Stomach smooth muscle (tissue), 2 donors: Measurements from ENCODE around the gene PDZD2.
A peak's percentile ranks its signal among the peaks of the same experiment; 100 is the strongest.

Experiments
- H3K27ac ChIP-seq: one replicate; pipeline ENCODE4 v1.7.0; 2013; ENCODE audit warnings: mild to moderate bottlenecking, low read length, inconsistent platforms
- H3K27me3 ChIP-seq, 2 donors: one replicate each; pipeline ENCODE4 v1.7.0; 2013; ENCODE audit warnings: low read length in 2 of 2; ENCODE audit not compliant: insufficient read depth in 2 of 2, control insufficient read depth in 1 of 2
- H3K36me3 ChIP-seq, 2 donors: one replicate each; pipeline ENCODE4 v1.7.0; 2013; ENCODE audit warnings: low read length in 2 of 2; ENCODE audit not compliant: control insufficient read depth in 2 of 2, insufficient read depth in 2 of 2
- H3K4me1 ChIP-seq: one replicate; pipeline ENCODE4 v1.7.0; 2013; ENCODE audit warnings: low read length; ENCODE audit not compliant: control insufficient read depth, insufficient read depth
- H3K4me3 ChIP-seq, 2 donors: one replicate each; pipeline ENCODE4 v1.7.0; 2013; ENCODE audit warnings: low read length in 2 of 2
- H3K9ac ChIP-seq, 2 donors: one replicate each; pipeline ENCODE4 v1.7.0; 2013; ENCODE audit warnings: low read length in 2 of 2, mild to moderate bottlenecking in 1 of 2
- H3K9me3 ChIP-seq, 2 donors: one replicate each; pipeline ENCODE4 v1.7.0; 2013; ENCODE audit warnings: low read length in 2 of 2; ENCODE audit not compliant: control insufficient read depth in 2 of 2
- donor health status: healthy.
- donor health status: Pancreatic carcinoma.

PDZD2 gene

GRCh38 chr5:32099486-32100035, 460.6 kb downstream of the PDZD2 start:
- H3K4me1 ChIP-seq, result peaks cover 36% of the 10 kb centered on the region
- no peaks in the 10 kb centered on the region for H3K27me3 ChIP-seq
- H3K27ac ChIP-seq, result peak overlapping the region; percentile 76
- H3K36me3 ChIP-seq, result peaks cover 20 to 38% of the 10 kb centered on the region in 2 donors
- H3K4me3 ChIP-seq, result no peak overlapping the region
- H3K9ac ChIP-seq, result no peak overlapping the region
- no peaks in the 10 kb centered on the region for H3K9me3 ChIP-seq

DNA sequence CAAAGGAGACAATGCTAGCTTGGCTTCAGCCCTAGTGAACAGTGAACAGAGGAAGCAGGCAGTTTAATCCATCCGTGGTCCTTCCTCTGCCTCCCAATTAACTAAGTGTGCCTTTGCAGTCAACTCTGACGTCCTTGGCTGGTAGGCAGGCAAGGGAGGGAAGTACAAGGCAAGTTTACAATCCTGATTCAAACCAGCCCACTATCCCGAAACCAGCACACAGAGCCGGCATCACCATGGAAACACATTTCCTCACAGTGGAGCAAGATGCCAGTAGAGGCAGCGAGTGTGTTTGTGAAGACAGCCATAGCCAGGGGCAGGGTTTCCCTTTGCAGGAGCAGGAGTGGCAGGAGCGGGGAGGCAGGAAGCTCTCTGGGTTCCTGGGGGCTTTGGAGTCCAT, 461.3 kb downstream of the PDZD2 start:
- no peak overlapping the region for H3K9ac ChIP-seq
- peaks cover 29% of the 10 kb centered on the region for H3K4me1 ChIP-seq
- peak overlapping the region in 1 of 2 donors; percentile 8 for H3K4me3 ChIP-seq
- H3K27me3 ChIP-seq, result no peaks in the 10 kb centered on the region
- no peaks in the 10 kb centered on the region for H3K9me3 ChIP-seq
- H3K27ac ChIP-seq, result peak overlapping the region; percentile 76
- peaks cover 20 to 41% of the 10 kb centered on the region in 2 donors for H3K36me3 ChIP-seq

- Histone ChIP-seq H3K4me3 (no peak overlapping the region), H3K4me1 (peaks cover 27% of the 10 kb centered on the region), H3K9me3 (no peaks in the 10 kb centered on the region), H3K27me3 (no peaks in the 10 kb centered on the region), H3K36me3 (peaks cover 24 to 41% of the 10 kb centered on the region in 2 donors), H3K9ac (no peak overlapping the region), H3K27ac (peak overlapping the region; percentile 76)
These were observed 461.9 kb downstream of the PDZD2 start for GRCh38 chr5:32100691-32101302.

GRCh38 chr5:32102254-32102986, 463.5 kb downstream of the PDZD2 start:
- no peaks in the 10 kb centered on the region for H3K9me3 ChIP-seq
- H3K4me1 ChIP-seq, result peaks cover 24% of the 10 kb centered on the region
- H3K27me3 ChIP-seq, result no peaks in the 10 kb centered on the region
- no peak overlapping the region for H3K9ac ChIP-seq
- H3K27ac ChIP-seq, result no peak overlapping the region
- H3K4me3 ChIP-seq, result no peak overlapping the region
- H3K36me3 ChIP-seq, result peaks cover 24 to 46% of the 10 kb centered on the region in 2 donors

GRCh38 chr5:32103521-32103920, 464.6 kb downstream of the PDZD2 start:
- peaks cover 31 to 48% of the 10 kb centered on the region in 2 donors for H3K36me3 ChIP-seq
- H3K9me3 ChIP-seq, result no peaks in the 10 kb centered on the region

DNA sequence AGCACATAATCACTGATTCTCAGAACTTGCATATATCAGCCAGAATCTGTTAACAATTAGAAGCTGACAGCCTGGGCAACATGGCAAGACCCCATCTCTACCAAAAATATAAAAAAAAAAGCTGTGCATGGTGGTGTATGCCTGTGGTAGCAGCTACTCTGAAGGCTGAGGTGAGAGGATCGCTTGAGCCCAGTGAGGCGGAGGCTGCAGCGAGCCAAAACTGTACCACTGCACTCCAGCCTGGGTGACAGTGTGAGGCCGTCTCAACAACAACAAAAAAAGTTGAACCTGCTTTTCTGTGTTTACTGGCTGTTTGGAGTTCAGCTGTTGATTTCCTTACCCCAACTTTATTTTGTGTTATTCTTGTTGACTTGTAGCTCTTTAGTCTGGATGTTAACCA, 468.4 kb downstream of the PDZD2 start:
- Histone ChIP-seq H3K9me3 (no peaks in the 10 kb centered on the region), H3K4me1 (no peaks in the 10 kb centered on the region), H3K27ac (no peak overlapping the region), H3K4me3 (no peak overlapping the region), H3K9ac (no peak overlapping the region), H3K36me3 (peaks cover 27 to 46% of the 10 kb centered on the region in 2 donors), H3K27me3 (no peaks in the 10 kb centered on the region)

More at GRCh38 chr5:32103521-32103920, 464.6 kb downstream of the PDZD2 start:
- peaks cover 21% of the 10 kb centered on the region for H3K4me1 ChIP-seq
- no peak overlapping the region for H3K4me3 ChIP-seq
- no peaks in the 10 kb centered on the region for H3K27me3 ChIP-seq
- H3K27ac ChIP-seq, result no peak overlapping the region
- no peak overlapping the region for H3K9ac ChIP-seq

- H3K4me3 ChIP-seq, result no peak overlapping the region
- H3K36me3 ChIP-seq, result peaks cover 24 to 44% of the 10 kb centered on the region in 2 donors
- H3K9me3 ChIP-seq, result no peaks in the 10 kb centered on the region
- H3K4me1 ChIP-seq, result no peaks in the 10 kb centered on the region
- H3K9ac ChIP-seq, result no peak overlapping the region
- no peak overlapping the region for H3K27ac ChIP-seq
- H3K27me3 ChIP-seq, result no peaks in the 10 kb centered on the region
These were observed 469.2 kb downstream of the PDZD2 start for GRCh38 chr5:32108167-32108566.

DNA sequence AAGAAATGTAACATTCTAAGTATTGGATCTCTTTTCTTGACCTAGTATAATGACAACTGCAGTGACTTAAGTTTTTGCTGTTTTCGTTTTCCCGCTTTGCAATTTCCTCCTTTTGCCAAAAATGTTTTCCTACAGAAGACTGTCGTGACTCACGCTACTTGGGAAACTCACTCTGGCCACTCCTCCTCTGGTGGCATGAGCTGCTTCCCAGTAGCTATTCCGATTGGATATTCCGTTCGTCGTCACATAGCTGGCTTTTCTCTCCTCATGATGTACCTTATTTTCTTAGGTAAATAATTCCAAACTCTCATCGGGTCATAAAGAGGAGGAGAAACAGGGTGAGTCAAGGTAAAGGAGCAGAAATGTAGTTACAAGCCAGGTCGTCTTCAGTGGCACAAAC, 470.3 kb downstream of the PDZD2 start:
- peaks cover 24 to 37% of the 10 kb centered on the region in 2 donors for H3K36me3 ChIP-seq
- H3K27ac ChIP-seq, result no peak overlapping the region
- no peak overlapping the region for H3K9ac ChIP-seq

DNA sequence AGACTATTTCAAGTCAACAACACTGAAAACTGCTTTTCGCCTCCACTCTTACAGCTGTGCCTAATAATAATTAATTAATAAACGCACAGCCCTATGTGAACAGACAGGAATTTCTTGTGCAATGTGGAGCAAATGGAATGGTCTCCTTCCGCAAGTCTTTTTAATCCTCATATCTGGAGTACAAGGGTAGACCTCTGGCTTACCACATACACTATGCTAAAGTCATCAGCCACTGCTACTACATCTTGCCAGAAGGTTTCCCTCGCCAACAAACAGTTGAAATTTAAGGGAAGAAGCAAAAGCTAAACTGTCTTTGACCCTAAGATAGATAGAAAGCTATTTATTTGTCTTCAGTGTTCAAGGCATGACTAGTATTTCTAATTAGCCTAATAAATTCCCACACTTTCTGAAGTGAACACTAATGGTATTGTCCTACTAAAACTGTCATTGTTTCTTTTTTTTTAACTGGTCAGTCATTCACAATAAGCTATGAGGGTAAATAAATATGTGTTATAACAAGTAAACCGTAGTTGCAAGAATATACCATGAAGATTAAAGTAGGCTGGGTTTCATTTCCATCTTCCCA, 471.3 kb downstream of the PDZD2 start:
- Histone ChIP-seq H3K36me3 (peaks cover 24 to 33% of the 10 kb centered on the region in 2 donors), H3K9me3 (no peaks in the 10 kb centered on the region), H3K4me3 (no peak overlapping the region), H3K4me1 (no peaks in the 10 kb centered on the region), H3K9ac (no peak overlapping the region), H3K27me3 (no peaks in the 10 kb centered on the region), H3K27ac (no peak overlapping the region)

More for the DNA sequence above, 470.3 kb downstream of the PDZD2 start:
- no peak overlapping the region for H3K4me3 ChIP-seq
- no peaks in the 10 kb centered on the region for H3K9me3 ChIP-seq
- no peaks in the 10 kb centered on the region for H3K27me3 ChIP-seq
- no peaks in the 10 kb centered on the region for H3K4me1 ChIP-seq

DNA sequence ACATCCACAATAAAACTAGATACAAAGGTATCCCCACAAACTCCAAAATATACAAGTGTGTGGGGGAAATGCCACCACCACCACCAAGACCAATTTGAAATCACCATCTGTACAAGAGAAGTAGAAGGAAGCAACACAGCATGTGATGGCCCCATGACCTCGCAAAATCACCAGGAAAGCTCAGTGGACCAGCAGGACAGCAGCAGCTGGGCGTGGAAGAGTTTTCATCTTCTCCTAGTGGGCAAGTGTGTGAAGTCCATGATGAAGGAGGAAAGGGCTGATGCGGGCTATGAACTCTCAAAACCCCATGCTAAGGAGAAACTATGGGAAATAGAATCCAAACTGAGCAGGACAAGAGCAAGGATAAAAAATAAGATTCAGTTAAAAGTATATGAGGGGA, 477.1 kb downstream of the PDZD2 start:
- Histone ChIP-seq H3K9ac (no peak overlapping the region), H3K9me3 (no peaks in the 10 kb centered on the region), H3K4me1 (no peaks in the 10 kb centered on the region), H3K27ac (no peak overlapping the region), H3K4me3 (no peak overlapping the region), H3K36me3 (peaks cover 15 to 19% of the 10 kb centered on the region in 2 donors), H3K27me3 (no peaks in the 10 kb centered on the region)
